Measurements from ENCODE around the gene DBF4B.
"Not testable (repeated sequence)": the region's sequence is repeated elsewhere in the genome, so short reads cannot be mapped to it uniquely, and the experiment has no call there.

DBF4B gene

DNA sequence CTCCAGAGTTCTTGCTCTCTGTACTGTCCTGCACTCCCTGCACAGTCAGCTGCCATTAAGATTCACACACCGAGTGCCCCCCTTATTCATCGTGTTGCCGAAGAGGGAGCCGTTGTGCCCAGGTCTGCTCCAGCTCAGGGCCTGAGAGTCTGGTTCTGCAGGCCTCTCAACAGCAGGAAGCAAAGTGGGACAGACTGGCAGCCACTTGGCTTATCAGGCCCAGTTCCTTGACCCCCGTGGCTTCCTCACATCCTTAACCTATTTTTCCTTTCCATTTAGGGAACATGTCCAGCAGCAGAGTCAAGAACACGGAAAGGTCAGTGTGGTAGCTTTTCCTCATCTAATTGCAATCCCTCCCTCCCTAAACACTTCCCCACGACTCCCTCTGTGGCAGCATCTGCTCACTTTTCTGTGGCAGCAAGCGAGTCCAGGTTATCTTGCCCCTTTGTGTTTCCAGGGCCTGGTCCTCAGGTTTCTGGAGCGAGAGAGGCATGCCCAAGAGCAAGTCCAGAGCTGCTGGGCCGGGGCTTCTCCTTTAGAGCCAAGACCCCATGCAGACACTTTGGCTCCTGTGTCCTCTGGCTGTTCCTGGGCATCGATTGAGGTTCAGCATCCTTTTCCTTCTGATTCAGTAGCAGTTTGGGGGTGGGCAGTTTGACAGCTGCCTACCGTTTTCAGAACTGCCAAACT is 28.2 kb downstream of the DBF4B start:
- no peak for DNase-seq

DNA sequence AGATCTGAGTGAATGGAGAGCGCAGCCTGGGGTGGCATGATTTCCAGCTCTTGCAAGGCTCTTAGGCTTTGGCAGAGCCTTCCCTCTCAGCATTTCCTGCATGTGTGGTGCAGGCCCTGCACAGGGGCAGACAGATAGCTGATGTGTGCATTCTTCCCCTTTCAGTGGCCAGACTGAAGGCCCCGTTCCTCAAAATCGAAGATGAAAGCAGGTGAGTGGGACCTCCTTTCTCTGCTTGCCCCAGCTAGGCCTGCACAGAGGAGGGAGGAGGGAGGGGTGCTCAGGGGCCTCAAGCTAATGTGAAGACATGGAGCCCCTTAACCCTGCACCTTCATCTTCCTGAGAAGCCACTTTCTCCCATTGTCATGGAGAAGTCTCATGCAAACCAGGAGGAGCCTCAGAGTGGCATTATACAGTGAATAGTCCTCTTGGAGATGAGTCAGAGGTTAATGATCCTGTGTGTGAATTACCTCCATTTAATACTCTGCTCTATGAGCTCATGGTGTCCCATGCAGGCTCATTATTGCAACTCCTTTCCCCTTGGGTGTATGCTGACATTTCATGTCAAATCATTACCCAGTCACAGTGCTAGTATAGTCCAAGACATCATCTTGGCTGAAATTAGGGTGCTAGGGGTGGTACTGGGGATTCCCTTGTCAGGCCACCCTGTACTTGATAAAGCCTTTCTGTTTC is 29.9 kb downstream of the DBF4B start:
- DNase-seq: no peak

DNA sequence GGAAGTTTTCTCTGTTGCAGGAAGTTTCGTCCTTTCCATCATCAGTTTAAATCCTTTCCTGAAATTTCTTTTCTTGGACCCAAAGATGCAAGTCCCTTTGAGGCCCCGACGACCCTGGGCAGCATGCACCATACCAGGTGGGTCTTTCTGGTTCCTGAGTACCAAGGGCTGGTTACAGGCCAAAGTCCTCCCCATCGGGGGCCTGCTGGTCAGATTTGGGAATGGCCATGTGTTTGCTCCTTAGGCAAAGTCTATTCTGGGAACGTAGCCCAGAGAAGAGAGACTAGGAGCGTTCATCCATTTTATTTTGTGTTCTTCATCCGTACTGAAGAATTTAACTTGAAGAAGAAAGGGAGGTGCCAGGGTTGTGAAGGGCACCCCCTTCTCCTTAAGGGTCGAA is 32.9 kb downstream of the DBF4B start:
- DNase-seq: no peak

DNA sequence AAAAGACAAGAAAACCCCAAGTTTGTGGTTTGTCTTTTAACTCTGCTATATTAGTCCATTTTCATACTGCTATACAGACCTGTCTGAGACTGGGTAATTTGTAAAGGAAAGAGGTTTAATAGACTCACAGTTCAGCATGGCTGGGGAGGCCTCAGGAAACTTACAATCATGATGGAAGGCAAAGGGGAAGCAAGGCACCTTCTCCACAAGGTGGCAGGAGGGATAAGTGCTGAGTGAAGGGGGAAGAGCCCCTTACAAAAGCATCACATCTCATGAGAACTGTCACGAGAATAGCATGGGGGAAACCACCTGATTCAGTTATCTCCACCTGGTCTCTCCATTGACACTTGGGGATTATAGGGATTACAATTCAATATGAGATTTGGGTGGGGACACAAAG is 36.8 kb downstream of the DBF4B start:
- no peak for DNase-seq

DNA sequence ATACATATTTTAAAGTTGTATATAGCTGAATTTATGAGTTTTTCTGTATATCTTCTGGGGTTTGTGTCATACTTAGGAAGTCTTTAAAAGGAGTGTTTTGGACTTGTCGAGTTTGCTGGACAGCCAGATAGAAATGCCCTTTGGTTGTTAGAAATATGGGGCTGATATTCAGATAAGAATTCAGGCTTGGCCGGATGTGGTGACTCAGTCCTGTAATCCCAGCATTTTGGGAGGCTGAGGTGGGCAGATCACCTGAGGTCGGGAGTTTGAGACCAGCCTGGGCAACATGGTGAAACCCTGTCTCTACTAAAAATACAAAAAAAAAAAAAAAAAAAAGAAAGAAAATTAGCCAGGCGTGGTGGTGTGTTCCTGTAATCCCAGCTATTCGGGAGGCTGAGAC is 37.3 kb downstream of the DBF4B start:
- DNase-seq: not testable (repeated sequence)

DNA sequence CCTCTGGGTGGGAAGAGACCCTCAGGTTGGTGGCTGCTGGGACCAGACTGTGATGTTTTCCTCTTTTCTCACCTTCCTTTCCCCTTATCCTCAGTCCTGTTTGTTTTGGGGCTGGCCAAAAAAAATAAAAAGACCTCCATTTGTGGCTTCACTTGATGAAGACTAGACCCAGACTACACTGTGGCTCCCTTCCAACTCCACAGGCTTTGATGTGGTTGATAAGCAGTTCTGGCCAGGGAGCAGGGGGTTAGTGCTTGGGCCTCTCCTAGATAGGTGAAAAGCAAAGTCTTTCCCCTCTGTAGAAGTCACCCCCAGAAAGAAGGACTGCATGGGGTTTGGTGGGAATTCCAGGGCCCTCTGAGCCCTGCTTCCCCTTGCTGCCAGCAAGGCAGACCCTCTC is 39.1 kb downstream of the DBF4B start:
- no peak for DNase-seq

DNA sequence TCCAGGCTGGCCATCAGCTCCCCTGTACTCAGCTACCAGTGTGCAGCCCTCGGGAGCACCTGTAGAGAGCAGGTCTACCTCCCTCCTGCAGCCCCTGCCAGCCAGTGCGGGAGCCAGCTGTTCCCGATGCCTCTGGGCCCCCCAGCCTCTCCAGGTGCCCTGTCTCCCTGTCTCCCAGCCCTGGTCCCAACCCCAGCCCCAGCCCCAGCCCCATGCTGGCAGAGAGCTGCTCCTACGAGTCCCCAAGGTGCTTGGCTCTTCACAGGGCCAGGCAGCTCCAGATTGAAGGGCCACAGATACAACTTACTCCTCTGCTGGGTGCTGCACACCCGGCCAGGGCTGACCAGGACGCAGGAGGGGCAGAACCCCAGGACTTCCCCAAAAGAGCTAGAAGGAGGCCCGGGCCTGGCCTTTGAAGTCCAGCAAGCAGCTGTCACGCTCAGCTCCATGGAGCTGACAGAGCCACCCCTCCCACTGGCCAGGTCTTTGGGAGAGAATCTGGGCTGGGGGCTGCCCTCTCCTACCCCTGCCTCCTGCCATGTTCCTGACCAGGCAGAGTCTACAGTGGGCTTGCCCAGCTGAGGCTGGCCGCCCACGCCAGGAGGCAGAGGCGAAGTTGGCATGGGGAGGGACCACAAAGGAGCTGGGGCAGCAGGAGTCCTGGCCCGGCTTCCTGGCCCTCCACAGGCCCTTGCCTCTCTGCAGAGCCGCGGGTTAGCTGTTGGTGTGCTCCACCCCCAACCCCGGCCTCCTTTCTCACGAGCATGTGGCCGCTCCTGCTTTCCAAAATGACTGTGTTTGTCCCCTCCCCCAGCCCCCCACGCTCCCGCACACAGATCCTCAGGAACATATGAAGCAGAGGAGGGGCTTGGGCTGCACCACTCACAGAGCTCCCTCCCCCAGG is 40.9 kb downstream of the DBF4B start:
- no peak for DNase-seq

DNA sequence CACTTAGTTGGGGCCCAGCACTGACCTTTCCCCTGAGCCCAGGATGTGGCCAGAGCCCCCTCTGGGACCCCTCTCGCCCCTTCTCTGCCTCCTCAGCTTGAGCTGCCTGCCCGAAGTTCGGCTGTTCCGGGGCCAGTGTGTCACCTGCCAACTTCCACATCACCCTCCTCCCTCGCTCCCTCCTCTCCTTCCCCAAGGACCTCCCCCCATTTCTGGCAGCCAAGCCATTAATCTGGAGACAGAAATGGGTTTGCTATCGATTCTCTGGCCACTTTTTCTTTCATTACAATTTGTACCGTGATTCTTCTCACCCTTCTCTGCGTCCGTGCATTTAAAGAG is 41.5 kb downstream of the DBF4B start:
- DNase-seq: no peak

DNA sequence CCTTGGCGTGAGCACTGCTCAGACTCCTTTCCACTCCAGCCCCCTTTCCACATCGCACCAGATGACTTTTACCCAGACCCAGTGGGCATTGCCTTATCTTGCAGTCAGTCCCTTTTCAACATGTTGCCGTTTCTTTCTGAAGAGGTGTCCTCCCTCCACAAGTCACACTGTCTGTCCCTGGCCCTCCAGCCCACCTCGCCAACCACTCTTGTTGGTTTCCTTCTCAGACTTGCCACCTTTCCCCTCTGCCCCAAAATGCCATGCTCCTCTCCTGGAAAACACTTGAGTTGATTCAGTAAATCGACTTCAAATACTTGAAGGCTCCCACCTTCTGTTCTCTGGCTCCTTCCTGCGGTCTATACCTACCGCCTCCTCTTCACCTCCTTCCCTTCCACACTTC is 42.9 kb downstream of the DBF4B start:
- no peak for DNase-seq

DNA sequence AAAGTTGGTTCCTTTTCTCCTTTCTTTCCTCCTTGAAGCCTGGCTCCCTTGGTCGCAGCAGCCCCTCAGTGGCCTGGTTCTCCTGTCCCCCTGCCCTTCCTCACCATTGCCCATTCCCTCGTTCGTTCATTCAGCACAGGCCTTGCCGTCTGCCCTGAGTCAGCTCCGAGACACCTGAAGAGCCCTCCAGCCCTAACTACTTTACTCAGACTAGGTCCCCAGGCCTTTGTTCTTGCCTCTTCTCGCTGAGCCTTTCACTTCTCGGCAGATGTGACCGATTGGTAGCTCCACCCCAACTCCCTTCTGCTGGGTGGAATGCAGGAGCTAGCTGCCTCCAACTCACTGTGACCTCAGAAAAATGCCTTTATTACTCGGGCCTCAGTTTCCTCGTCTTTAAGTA is 43.3 kb downstream of the DBF4B start:
- DNase-seq: no peak

DNA sequence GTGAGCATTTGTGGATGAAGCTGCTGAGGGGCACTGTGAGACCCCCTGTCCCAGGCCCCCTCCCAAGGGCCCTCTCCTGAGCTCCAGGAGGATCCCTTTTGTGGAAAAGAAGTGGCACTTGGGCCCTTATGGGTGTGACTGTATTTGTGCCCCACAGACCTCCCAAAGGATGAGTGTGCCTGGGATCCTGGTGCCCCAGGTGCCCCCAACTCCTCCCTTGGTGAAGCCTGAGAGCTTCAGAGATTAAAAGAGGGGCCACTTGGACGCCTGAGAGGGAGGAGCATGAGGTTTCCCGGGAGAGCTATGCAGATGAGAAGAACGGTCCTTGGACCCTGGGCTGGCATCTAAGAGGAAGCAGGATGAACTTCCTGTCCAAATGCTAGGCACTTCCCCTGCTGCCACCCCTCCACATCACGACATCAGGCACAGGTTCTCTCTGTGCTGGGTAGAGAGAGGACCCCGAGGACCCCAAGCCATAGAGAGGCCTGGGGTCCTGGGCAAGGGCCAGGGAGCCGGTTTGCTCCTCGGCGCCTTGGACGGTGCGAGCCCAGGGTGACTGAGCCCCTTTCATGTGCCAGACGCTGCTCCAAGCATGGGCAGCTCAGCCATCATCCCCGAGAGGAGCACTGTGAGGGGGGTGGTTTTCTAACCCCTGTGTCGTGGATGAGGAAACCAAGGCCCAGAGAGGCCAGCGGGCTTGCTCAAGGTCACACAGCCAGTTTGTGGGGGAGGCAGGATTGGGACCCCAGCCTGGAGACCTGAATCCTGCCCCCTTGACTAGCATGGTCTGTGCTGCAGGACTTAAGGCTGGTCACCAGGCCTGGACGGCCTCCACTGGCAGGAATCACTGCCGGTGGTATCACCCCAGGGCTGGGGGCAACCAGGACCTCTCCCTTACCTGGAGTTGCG is 44.7 kb downstream of the DBF4B start:
- DNase-seq: no peak

DNA sequence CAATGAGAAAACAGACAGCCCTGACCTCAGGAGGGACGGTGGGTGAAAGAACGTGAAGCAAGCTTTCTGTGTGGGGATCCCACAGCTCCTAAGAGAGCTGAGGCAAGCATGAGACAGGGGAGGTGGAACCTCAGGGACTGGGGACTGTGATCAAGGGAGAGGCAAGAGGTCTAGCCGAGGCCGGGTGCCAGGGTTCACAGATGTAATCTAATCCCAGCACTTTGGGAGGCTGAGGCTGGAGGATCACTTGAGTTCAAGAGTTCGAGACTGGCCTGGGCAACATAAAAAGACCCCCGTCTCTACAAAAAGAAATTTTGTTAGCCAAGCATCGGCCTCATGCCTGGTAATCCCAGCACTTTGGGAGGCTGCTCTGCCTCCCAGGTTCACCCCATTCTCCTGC is 45.8 kb downstream of the DBF4B start:
- no peak for DNase-seq

DNA sequence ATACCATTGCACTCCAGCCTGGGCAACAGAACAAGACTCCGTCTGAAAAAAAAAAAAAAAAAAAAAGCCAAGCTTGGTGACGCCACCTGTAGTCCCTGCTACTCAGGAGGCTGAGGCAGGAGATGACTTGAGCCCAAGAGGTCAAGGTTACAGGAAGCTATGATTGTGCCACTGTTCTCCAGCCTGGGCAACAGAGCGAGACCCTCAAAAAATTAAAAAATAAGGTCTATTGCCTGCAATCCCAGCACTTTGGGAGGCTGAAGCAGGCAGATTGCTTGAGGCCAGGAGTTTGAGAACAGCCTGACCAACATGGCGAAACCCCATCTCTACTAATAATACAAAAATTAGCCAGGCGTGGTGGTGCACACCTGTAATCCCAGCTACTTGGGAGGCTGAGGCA is 46.7 kb downstream of the DBF4B start:
- DNase-seq: not testable (repeated sequence)

DNA sequence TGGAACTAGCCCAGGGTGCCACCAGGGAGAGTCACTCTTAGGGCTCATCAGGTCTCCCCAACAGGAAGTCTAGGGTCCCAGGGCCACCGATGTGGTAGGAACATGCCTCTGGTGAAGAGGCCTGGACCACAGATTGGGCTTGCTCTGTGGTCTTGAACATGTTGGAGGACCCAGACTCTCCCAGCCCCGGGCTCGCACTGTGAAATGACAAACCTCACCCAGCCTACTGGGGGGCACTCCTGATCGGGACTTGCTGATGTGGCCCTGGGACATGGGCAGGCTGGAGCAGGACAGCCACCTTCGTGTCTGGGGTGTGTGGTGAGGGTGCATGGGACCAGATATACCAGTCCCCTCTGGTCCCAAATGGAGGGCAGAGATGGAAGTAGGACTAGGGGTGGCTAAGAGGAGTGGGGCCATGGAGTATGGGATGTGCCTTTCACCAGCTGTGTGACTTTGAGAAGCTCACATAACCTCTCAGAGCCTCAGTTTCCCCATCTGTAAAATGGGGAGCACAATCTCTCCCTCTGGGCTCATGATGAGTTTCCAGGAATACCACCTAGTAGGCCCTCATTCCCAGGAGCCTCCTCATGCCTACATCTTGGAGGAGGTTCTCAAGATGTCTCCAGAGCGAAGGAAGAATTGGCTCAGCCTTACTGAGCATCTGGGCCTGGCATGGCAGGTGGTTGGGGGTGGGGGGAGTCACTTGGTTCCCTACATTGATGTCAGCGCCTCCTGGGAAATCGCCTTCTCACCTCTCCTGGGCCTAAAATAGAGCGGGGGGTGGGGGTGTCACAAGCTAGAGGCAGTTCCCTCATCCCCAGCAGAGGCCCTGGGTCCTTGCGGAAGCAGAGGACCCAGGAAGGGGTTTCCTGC is 48.8 kb downstream of the DBF4B start:
- no peak for DNase-seq

DNA sequence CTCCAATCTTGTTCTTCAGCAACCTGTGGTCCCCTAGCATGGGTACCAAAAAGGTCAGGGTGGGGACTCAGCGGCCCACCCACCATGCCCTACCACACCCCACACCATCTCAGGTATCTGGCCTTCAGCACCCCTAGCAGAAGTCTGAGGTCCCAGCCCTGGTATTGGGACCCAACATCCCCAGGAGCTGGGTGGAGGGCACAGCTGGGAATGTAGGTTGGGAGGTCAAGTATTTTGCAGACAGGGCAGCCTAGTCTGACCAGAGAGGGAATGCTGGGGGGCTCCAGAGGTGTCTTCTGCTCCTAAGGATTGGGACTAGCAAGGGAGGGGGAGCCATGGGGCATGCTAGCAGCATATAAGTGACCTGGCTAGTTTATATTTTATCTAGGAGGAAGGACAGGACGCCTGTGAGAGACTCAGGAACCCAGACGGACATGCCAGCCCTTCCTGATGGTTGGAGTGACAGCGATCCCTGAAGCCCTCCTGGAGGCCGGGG is 49.5 kb downstream of the DBF4B start:
- DNase-seq: no peak

DNA sequence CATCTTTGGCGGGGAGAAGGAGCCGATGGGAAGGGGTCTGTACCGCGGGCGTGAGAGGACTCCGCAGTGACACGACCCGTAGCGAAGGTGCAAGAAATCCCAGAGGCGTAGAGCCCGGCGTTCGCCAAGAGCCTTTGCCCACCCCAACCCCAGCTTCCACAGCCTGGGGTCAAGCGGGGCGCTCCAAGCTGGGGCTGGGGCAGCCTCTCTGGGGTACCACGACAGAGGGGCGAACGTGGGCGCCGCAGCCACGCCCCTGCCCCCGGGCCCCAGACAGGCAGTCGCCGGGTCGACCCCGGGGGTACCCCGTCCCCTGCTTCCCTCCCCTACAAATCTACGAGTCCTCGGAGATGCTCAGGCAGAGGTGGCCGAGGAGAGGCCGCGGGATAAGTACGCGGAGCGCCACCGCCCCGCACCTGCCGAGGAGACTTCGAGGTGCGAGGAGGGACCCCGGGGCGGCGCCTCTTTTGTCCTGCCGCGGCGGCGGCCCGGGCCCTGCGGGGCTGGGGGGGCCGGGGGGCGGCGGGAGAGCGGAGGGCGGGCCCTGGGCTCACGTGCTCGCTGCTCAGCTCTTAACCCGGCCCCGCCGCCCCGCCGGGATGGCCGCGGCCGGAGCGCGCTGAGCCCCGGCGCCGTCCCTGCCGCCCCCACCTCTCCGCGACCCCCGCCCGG is 50.1 kb downstream of the DBF4B start, which contains the start of gene ADAM11:
ADAM11 (plus strand) TSS at position 575 of the 672 bp plus-strand sequence. CDS start 212 bp downstream, outside the sequence.
- no peak for DNase-seq

DNA sequence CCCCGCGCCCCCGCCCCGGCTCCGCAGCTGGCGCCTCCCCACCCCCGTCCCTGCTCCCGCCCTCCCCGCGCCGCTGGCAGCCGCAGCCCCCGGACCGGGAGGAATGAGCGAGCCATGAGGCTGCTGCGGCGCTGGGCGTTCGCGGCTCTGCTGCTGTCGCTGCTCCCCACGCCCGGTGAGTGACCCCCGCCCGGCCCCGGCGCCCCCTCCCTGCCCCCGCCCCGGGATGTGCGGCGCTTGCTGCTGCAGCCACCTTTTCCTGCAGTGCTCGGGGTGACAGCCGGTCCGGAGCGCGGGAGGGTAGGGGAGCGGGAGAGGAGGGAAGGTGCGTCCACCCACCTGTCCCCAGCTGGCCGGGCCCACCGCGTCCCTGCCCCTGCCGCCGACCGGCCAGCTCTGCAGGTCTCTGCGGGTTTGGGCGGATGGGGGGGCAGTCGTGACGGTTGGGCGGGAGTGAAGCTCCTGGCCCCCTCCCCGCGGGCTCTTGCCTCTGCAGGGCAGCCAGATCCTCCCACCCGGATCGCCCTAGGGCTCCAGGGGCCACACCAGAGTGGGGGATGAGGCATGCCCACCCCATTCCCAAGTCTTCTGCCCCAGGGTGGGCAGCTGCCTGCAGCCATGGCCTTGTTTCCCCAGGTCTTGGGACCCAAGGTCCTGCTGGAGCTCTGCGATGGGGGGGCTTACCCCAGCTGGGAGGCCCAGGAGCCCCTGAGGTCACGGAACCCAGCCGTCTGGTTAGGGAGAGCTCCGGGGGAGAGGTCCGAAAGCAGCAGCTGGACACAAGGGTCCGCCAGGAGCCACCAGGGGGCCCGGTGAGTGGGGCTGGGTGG is 50.8 kb downstream of the DBF4B start:
- DNase-seq: no peak

DNA sequence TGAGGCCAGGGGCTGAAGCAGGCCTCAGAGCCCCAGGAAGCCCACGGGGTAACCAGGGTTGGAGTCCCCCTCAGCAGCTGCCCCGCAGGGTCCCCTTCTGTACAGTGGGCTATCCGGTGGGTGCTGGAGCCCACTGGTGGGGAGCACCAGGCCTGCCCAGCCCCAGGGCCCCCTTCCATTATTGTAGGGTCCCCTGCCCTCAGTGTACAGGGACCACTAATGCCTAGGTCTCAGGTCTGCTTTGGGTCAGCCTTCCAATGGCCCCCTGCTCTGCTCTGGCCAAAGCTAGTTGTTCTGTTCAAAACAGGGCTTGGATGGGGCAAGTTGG is 51.4 kb downstream of the DBF4B start:
- no peak for DNase-seq

DNA sequence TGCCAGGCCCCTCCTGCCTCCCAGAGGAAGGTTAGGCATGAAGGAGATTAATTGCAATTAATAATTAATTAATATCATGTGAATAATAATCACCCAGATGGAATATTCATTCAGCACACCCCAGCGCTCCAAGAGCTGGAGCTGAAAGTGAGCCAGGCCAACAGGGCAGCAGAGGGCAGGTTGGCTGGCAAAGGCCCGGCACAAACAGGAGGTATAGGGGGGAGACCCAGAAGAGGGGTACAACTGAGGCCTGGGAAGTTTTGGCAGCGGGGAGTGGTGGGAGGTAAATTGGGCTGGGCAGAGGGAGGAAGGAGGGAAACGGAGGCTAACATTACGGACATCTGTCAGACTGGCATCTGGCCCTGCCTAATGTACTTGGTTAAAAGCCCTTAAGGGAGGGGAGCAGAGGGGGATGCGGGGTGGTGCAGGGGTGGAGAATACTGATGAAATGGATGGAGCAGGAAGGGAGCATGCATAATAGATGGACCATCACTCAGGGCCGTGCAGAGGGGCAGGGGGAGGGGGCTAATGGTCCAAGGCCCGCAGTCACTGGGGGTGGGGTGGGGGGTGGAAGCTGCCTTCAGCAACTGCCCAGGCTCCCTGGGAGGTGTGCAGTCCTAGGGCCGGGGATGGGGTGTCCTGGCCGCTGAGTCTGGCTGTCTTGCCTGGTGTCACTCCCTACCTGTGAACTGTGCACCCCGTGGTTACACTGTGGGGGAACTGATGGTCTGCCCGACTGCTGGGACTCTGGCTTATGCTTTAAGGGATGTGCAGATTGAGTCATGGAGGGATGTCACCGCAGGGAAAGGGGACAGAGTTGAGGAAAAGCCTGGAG is 52.2 kb downstream of the DBF4B start:
- DNase-seq: no peak

Data from stimulated activated CD4-positive, alpha-beta T cell treated with anti-CD3 and anti-CD28 coated beads, Interleukin-4, amount 100 ng/mL, for 24 hours (primary cell).